HUES48 (cell line): Measurements from ENCODE around the gene ARF3.

ENCODE experiments used
- H3K27ac ChIP-seq: one replicate; pipeline ENCODE4 v1.7.0; 2013; ENCODE audit warnings: low read depth, low read length, inconsistent platforms
- H3K27me3 ChIP-seq: 2 replicates; pipeline ENCODE4 v1.6.1; 2013; ENCODE audit warnings: mild to moderate bottlenecking, low read length; ENCODE audit not compliant: control insufficient read depth, insufficient read depth
- H3K36me3 ChIP-seq: 2 replicates; pipeline ENCODE4 v1.6.1; 2013; ENCODE audit warnings: low read length; ENCODE audit not compliant: control insufficient read depth, insufficient read depth
- H3K4me1 ChIP-seq: 2 replicates; pipeline ENCODE4 v1.6.1; 2013; ENCODE audit warnings: mild to moderate bottlenecking, low read length; ENCODE audit not compliant: control insufficient read depth, insufficient read depth
- H3K4me3 ChIP-seq: 2 replicates; pipeline ENCODE4 v1.5.1; 2013; ENCODE audit warnings: mild to moderate bottlenecking, low read depth, low read length
- H3K9ac ChIP-seq: 2 replicates; pipeline ENCODE4 v1.6.1; 2013; ENCODE audit warnings: mild to moderate bottlenecking, low read depth, low read length, moderate library complexity
- H3K9me3 ChIP-seq: 2 replicates; pipeline ENCODE4 v1.6.1; 2013; ENCODE audit warnings: low read length; ENCODE audit not compliant: control insufficient read depth, insufficient read depth

Gene ARF3

GRCh38 chr12:48993787-48994186 is 36.5 kb upstream of the ARF3 start:
- peaks cover 73% of the 10 kb centered on the region for H3K27me3 ChIP-seq
- no peaks in the 10 kb centered on the region for H3K4me1 ChIP-seq

GRCh38 chr12:48991247-48992050 is 34.2 kb upstream of the ARF3 start:
- Histone ChIP-seq H3K4me1 (no peaks in the 10 kb centered on the region), H3K27me3 (peaks cover 69% of the 10 kb centered on the region), H3K9ac (no peak overlapping the region), H3K27ac (no peak overlapping the region), H3K9me3 (no peaks in the 10 kb centered on the region), H3K36me3 (no peaks in the 10 kb centered on the region), H3K4me3 (no peak overlapping the region)

More at GRCh38 chr12:48993787-48994186, 36.5 kb upstream of the ARF3 start:
- no peak overlapping the region for H3K4me3 ChIP-seq
- H3K36me3 ChIP-seq = no peaks in the 10 kb centered on the region
- H3K9ac ChIP-seq = no peak overlapping the region
- H3K27ac ChIP-seq = no peak overlapping the region
- no peaks in the 10 kb centered on the region for H3K9me3 ChIP-seq

GRCh38 chr12:48990552-48990951 is 33.3 kb upstream of the ARF3 start:
- no peaks in the 10 kb centered on the region for H3K36me3 ChIP-seq
- H3K9me3 ChIP-seq = no peaks in the 10 kb centered on the region
- H3K4me3 ChIP-seq = no peak overlapping the region
- no peak overlapping the region for H3K27ac ChIP-seq
- no peak overlapping the region for H3K9ac ChIP-seq
- H3K4me1 ChIP-seq = no peaks in the 10 kb centered on the region
- peaks cover 69% of the 10 kb centered on the region for H3K27me3 ChIP-seq

GRCh38 chr12:48988030-48988649 is 30.9 kb upstream of the ARF3 start:
- no peak overlapping the region for H3K4me3 ChIP-seq

GRCh38 chr12:48986720-48987291 is 29.5 kb upstream of the ARF3 start:
- Histone ChIP-seq H3K9ac (no peak overlapping the region), H3K9me3 (no peaks in the 10 kb centered on the region), H3K4me1 (no peaks in the 10 kb centered on the region), H3K36me3 (no peaks in the 10 kb centered on the region), H3K4me3 (no peak overlapping the region), H3K27ac (no peak overlapping the region), H3K27me3 (peaks cover 75% of the 10 kb centered on the region)

More at GRCh38 chr12:48988030-48988649, 30.9 kb upstream of the ARF3 start:
- no peaks in the 10 kb centered on the region for H3K9me3 ChIP-seq
- H3K27ac ChIP-seq = no peak overlapping the region
- no peaks in the 10 kb centered on the region for H3K4me1 ChIP-seq
- H3K27me3 ChIP-seq = peaks cover 70% of the 10 kb centered on the region
- no peak overlapping the region for H3K9ac ChIP-seq
- H3K36me3 ChIP-seq = no peaks in the 10 kb centered on the region

- Histone ChIP-seq H3K36me3 (no peaks in the 10 kb centered on the region), H3K4me1 (peaks cover 4% of the 10 kb centered on the region; the same call in 1 of the 2 replicates), H3K27ac (no peak overlapping the region), H3K9ac (no peak overlapping the region), H3K9me3 (no peaks in the 10 kb centered on the region), H3K4me3 (no peak overlapping the region), H3K27me3 (peaks cover 83% of the 10 kb centered on the region)
Measured at GRCh38 chr12:48985901-48986300, 28.6 kb upstream of the ARF3 start.

GRCh38 chr12:48985475-48985897 is 28.2 kb upstream of the ARF3 start:
- peaks cover 7% of the 10 kb centered on the region; the same call in 1 of the 2 replicates for H3K4me1 ChIP-seq
- H3K4me3 ChIP-seq = no peak overlapping the region
- H3K9ac ChIP-seq = no peak overlapping the region
- H3K36me3 ChIP-seq = no peaks in the 10 kb centered on the region
- H3K9me3 ChIP-seq = no peaks in the 10 kb centered on the region
- H3K27me3 ChIP-seq = peaks cover 83% of the 10 kb centered on the region
- H3K27ac ChIP-seq = no peak overlapping the region

- Histone ChIP-seq H3K4me3 (no peak overlapping the region), H3K36me3 (no peaks in the 10 kb centered on the region), H3K27me3 (peaks cover 98% of the 10 kb centered on the region), H3K4me1 (peaks cover 26% of the 10 kb centered on the region), H3K9ac (no peak overlapping the region), H3K27ac (no peak overlapping the region), H3K9me3 (no peaks in the 10 kb centered on the region)
Measured at GRCh38 chr12:48982397-48983080, 25.3 kb upstream of the ARF3 start.

- Histone ChIP-seq H3K36me3 (no peaks in the 10 kb centered on the region), H3K27me3 (peaks cover 98% of the 10 kb centered on the region), H3K9me3 (no peaks in the 10 kb centered on the region), H3K4me1 (peaks cover 26% of the 10 kb centered on the region), H3K4me3 (peak overlapping the region; percentile 59), H3K9ac (no peak overlapping the region), H3K27ac (no peak overlapping the region)
Measured at GRCh38 chr12:48981757-48982157, 24.5 kb upstream of the ARF3 start.

GRCh38 chr12:48980953-48981756 is 23.9 kb upstream of the ARF3 start:
- peaks cover 26% of the 10 kb centered on the region for H3K4me1 ChIP-seq
- peaks cover 99% of the 10 kb centered on the region for H3K27me3 ChIP-seq
- no peak overlapping the region for H3K27ac ChIP-seq
- no peaks in the 10 kb centered on the region for H3K36me3 ChIP-seq
- H3K4me3 ChIP-seq = peak overlapping the region; percentile 59
- no peak overlapping the region for H3K9ac ChIP-seq
- no peaks in the 10 kb centered on the region for H3K9me3 ChIP-seq
